Cardiac atrium fibroblast (primary cell): Measurements from ENCODE around the gene GOT1. TPM values are rescaled to one million over a fixed set of nuclear protein-coding genes. Genes with fewer than 3 reads are reported as not detected.

ENCODE experiments used
- total RNA-seq: library from RNA; depleted of rRNA; stranded (reverse); fragments of >200 nt; gene quantifications from 2 replicates; pipeline ENCODE4 v1.2.3, GENCODE V29; 2015

The GOT1 gene
- 27.1 and 27.3 TPM in 2 replicates for total RNA-seq

GRCh38 chr10:99430451-99431189 is at the start of gene GOT1:
Gene GOT1, minus strand, starts transcription at chr10:99430624. Its CDS starts 59 bp downstream, at chr10:99430565.

Other genes with a start within 250 kb of the GOT1 start
- gene HPSE2, start 194.8 kb downstream of the GOT1 start, total RNA-seq = not detected in 2 replicates
- 0.16 and 0.54 TPM in 2 replicates for gene CNNM1, start 101.3 kb downstream of the GOT1 start, total RNA-seq
- not detected in 2 replicates for gene NKX2-3, start 102.3 kb upstream of the GOT1 start, total RNA-seq
- 4.5 TPM in 2 replicates for gene SLC25A28, start 189.8 kb upstream of the GOT1 start, total RNA-seq
- 13.5 and 19.0 TPM in 2 replicates for gene ENTPD7, start 228.9 kb upstream of the GOT1 start, total RNA-seq